Spleen (tissue), 7 donors: ENCODE results near the gene ADGRA1.

ENCODE experiments used
- CTCF ChIP-seq, 11 experiments: fragments of 200-600 bp in 7 of 11; fragments of 450-650 bp in 4 of 11; sonication (generic) in 4 of 11; IDR thresholded peaks in 8 of 11; conservative IDR thresholded peaks in 3 of 11; 1 replicate in 7 of 11; 2 replicates in 4 of 11; pipeline versions ENCODE4 v1.4.0 to v1.8.0; 2016 to 2021; ENCODE audit warnings: antibody characterized with exemption in 11 of 11, inconsistent platforms in 4 of 11, mild to moderate bottlenecking in 1 of 11
- POLR2AphosphoS5 ChIP-seq, 3 donors: sonication (generic); formaldehyde crosslinking; IDR thresholded peaks; one replicate each; pipeline ENCODE4 v1.5.1; 2017; ENCODE audit warnings: antibody characterized with exemption in 3 of 3
- donor health status: DM: no; HTN: no; CAD: no; lungs with moderate emphysema.
- donor health status: DM: no; HTN: no; CAD: no.
- donor health status: DM: no; HTN: no; CAD: no.

GRCh38 chr10:133180965-133181639 lies 93.4 kb downstream of the ADGRA1 start:
- TF ChIP-seq CTCF (IDR thresholded peaks at IDR 0.05 in 8 of 11, conservative IDR thresholded peaks at IDR 0.05 in 3 of 11) (no peak), POLR2AphosphoS5 (IDR thresholded peaks at IDR 0.05) (no peak)
